NB4 (cell line): ENCODE measurements around the gene FOXM1.

Experiments used
- CTCF ChIP-seq: IDR thresholded peaks from one replicate; pipeline ENCODE4 v1.5.1; 2012; ENCODE audit warnings: low read depth, low read length
- MYC ChIP-seq: IDR thresholded peaks from 2 replicates; pipeline ENCODE4 v1.6.1; 2011; ENCODE audit warnings: low read depth, low read length

- no peak for TF ChIP-seq CTCF
- TF ChIP-seq MYC, result no peak
Measured at GRCh38 chr12:2925322-2925995, 48.5 kb upstream of the FOXM1 start.
